GM19193 (cell line): Measurements from ENCODE around the gene ERC2.

Experiments
- POLR2A ChIP-seq: IDR thresholded peaks from 4 replicates; pipeline ENCODE4 v1.6.1; 2011; ENCODE audit not compliant: insufficient read depth, insufficient read length; ENCODE audit errors: extremely low read depth

ERC2 gene

DNA sequence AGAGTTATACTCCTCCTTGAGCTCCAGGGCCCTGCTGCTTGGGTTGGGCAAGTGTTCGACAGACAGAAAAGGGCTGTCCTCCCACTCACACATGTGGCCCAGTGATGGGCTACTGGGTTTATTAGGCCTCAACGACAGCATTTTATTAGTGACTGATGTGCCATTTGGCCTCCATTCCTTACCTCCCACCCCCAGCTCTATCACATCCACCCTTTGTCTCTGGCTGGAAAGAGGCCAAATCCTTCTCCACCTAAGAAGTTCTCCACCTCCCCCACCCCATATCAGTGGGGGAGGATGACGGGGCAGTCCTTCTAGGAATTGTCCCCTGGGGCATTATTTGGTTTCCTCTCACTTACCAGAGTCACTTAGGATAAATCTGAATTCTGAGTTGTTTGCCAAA, 924.0 kb downstream of the ERC2 start:
- no peak for TF ChIP-seq POLR2A

DNA sequence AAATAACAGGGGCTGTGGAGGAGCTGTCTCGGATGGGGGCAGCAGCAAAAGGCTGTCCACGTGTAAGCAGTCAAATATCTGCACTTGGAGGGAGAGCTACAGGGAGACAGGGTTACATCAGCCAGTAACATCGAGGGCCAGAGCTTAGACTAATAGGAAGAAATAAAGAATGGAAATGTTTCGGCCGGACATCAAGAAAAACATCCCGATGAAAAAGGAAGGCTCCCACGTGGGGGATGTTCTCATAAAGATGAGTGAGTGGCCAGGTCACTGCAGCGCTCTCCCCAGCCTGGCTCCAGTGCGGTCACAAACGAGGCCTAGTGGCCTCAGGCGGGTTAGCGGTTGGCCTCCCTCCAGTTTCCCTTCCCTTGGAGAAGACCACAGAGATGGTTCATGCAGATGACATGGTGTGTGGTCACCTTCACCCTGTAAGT, 925.1 kb downstream of the ERC2 start:
- no peak for TF ChIP-seq POLR2A

DNA sequence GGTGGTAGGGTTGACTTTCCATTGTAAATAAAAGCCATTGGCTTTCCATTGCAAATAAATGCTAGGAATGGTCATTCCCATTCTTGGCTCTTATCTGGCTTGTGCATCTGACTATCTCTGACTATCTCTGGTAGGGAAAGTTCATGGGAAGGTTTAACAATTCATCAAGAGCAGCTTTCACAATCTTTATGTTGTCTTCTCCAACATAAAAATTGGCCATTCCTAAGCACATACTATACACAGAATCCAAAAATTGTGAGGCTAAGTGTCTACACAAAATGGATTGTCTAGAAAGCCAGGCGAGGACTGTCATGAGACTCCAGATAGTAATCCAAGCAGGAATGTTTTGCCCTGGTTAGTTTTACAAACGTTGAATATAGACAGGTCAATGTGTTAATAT, 926.8 kb downstream of the ERC2 start:
- TF ChIP-seq POLR2A, result no peak

DNA sequence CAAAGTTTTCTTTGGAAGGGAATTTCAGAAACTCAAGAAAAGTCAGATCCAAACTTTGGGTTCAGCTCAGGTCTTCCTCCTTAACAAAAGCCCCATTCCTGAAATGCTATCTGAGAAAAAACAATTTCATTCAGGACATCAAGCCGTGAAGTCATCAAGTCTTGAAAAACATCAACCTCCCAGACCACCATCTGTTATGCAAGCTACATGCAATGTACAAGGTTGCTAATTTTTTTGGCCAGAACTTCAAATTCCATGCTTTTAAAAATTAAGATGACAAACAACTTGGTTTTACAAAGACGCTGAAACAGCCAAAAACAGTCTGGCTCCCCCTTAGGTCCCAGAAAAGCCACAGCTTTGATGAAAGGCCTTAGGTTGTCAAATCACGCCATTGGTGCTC, 927.3 kb downstream of the ERC2 start:
- no peak for TF ChIP-seq POLR2A

DNA sequence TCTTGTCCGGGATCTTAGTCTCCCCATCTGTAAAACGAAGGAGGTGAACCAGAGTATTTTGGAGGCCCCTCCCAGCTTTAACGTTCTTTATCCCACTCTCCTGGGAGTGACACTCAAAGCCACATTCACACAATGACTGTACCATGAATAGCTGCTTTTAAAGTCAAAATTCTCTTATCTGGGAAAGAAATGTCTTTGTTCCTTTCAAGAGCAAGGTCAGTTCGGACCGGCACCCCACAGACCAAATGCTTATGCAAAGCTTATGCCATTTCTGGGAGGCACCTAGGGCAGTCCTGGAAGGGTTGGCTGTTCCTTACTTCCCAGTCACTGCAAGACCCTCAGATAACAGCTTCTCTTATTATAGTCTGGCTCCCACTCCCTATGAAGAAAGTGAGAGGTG, 927.7 kb downstream of the ERC2 start:
- no peak for TF ChIP-seq POLR2A

DNA sequence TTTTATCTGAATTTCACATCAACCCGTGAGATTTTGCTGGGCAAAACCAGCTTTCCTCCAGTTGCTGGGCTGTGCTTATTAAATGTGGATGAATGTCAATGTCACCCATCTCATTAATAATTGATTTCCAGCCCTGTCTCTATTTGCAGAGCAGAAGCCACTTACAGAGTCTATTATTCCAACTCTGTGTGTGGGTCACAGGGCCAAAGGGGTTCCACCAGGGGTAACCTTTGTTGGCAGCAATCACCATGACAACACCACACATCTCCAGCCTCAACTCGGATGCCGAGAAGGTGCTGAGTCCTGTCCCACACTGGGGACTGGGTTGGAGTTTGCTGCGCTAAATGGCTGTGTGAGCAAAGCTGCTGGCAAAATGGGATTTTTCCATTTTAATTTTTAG, 930.1 kb downstream of the ERC2 start:
- TF ChIP-seq POLR2A, result no peak

DNA sequence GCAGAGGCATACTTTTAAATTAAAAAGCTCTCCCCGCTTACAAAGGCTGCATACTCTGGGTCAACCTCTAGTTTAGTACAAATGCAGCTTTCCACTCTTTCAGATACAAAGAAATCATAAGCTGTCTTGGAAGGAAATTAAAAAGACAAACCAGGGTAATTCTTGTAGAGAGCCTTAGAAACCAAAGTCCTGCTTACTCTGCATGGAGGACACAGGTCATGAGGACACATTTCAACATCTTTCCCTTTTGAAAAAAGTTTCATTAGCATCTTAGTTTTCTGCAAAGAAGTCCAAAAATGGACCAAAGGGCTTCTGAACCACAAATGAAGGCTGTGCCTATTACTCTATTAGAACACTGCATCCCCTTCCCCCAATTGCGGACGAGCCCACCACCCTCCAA, 930.7 kb downstream of the ERC2 start:
- no peak for TF ChIP-seq POLR2A

DNA sequence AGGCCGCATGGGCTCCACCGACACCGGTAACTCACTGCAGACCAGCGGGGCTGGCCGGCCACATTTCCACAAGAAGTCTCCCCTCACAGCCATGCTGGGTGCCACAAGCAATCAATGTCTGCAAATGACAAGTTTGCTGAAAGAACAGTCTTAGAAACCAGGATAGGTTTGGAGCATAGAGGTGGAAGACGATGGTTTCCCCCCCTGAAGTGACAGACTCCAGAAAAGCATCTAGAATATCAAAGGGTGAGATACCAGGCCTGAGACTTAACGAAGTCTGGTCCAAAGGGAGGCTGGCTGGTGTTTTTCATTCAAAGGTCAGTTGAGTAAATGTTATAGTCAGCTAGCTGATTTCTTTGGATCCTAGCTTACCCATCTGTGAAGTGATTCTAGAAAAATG, 931.1 kb downstream of the ERC2 start:
- no peak for TF ChIP-seq POLR2A

DNA sequence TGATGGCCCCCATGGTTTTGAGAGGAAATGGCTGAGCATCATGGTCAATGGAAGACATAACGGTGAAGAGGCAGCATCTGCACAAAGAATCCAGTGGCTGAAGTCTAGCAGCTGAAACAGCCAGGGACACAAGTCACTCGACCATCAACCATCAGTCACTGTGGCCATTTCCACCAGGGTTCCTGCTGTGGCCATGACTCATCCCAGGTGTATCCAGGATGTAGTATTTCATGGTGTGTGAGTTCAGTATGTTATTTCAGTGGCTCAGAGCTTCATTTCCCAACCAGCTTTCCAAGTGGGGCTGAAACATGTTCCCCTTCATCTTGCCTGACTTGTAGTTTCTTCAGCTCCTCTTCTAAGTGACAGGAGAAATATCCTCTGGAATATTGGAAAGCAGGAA, 933.4 kb downstream of the ERC2 start:
- no peak for TF ChIP-seq POLR2A

DNA sequence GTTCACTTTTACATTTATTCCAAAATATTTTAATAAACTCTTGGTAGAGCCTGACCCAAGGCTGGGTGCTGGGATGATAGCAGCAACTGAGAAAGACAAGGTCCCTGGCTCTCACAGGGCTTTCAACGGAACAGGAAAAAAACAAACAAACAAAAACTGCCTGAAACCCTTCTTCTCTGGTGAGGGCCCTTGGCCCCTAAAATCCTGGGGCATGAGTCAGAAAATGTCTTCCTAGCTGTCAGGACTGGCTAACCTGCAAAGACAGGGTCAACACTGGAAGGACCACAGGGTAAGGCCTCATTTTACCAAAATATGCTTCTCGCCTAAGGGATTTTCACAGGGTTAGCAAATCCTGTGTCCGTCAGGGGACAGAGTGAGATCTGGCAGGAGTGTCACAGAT, 935.5 kb downstream of the ERC2 start:
- TF ChIP-seq POLR2A, result no peak

DNA sequence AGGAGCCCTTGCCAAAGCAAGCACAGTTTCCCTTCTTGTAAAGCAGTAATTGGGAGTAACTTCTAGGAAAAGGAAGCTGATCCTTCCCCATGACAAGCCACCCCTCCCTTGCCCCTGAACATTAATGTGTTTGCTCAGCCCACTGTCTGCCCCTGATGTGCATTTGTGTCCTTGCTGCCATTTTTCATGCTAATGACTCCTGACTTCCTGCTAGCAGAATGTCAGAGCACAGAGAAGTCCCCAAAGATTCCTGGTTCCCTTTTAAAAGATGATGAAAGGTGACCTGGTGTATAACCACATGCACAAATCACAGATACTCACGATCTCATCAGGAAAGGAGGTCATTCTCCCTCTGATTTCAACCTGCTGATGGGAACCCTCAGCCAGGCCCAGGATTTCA, 936.9 kb downstream of the ERC2 start:
- TF ChIP-seq POLR2A, result no peak

DNA sequence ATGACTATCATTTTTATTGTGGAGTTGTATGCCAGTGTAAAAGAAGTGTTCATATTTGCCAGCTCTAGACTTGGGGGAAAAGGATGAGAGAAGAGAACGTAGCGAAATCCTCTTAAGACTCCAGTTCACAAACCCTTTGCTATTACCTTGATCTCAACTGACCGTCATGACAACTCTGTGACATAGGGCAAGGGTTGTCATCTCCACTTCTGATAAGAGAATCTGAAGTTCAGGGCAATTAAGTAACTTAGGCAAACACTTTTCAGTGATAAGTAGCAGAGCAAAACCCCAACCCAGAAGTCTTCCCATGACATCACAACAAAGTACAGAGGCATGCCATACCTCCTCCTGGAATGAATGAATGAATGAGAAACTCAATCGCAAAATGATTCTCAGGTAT, 940.9 kb downstream of the ERC2 start:
- no peak for TF ChIP-seq POLR2A

DNA sequence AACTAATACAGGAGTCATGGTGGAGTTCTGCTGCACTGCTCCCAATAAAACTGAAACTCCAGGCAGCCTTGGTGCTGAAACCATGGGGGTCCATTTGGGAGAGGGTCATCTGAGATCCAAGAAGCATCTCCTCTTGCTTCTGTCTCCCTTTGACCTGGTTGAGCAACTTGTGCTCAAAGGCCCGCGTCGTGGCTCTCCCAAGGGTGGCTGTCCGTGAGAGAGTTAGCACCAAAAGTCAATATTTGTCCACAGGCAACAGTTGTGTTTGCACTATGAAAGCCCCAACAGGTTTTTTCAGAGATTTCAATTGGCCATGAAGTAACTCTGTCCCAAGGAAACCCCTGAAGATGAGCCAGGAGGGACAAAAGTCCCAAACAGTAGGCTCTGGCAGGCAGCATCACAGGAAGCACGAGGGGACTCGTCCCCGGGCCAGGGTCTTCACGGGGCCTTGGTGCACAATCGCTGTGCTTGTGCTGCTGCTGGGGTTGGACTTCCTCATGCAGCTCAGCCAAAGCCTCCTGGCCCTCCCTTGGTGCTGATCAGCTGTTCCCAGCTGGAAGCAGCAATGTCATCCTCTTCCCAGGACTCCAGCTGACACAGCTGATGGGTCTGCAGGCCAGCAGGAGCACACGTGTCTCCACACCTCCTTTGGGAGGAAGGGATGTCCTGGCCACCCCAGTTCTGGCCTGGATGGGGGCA, 941.8 kb downstream of the ERC2 start:
- TF ChIP-seq POLR2A, result no peak

DNA sequence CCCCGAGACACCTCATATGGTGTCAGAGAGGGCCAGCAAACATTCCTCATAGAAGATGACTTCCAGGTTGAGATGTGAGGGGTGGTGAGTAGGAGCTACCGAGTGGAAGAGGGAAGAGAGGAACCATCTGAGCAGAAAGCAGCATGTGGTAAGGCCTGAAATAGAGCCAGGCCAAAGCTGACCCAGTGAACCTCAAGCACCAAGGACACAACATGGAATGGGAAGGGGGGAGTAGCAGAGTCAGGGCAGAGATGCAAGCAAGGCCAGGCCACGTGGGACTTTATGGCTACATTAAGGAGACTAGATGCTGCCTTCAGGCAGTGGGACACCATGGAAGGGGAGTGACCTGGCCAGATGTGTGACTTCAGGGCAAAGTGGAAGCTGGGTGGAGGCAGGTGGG, 942.8 kb downstream of the ERC2 start:
- TF ChIP-seq POLR2A, result no peak

DNA sequence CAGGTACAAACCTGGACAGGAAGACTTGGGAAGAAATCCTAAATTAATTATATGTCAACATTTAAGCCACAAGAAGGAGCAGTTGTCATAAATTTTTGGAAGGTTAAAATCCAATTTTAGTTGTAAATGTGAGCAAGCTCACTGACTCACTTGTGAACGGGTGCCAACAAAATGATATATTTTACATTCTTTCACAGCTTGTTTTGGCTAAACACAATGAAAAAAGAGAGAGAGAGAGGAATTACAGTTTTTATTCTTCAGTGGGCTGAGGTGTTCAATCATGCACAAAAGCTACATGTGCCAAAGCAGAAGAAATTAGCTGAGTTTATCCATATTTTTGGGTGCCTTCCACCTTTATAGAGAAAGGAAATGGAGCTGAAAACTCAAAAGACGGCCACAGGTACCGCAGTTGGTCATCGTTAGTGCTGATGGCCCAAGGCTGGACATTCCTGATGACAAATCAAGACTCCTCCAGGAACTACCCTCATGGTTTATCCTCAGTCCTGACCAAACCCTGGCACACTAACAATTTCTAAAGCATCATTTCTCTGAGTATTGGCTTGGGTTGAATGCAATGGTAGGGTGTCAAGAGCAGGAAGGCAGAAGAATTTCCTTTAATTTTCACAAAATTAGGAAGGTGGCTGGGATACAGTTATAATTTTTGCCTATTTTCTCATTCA, 943.6 kb downstream of the ERC2 start:
- TF ChIP-seq POLR2A, result no peak

DNA sequence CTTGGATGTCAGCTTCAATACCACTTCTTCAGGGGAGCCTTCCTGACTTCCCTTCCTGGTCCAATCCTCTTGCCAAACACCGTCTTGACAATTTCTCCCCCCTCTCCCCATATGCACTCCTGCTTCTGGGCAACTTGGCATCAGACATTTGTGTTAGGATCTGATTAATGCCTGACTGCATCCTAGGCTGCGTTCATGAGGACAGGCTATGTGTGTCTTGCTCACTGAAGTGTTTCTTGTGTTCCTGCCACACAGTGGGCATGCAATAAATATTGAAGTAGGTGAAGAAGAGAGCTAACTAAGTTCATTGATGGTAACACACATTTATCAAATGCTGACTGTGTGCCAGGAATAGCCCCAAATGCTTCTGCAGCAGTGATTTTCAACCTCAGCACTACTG, 944.8 kb downstream of the ERC2 start:
- TF ChIP-seq POLR2A, result no peak
